Mesothelial cell of epicardium (in vitro differentiated cells): ENCODE measurements around the gene VSTM4. TPM values are rescaled to one million over a fixed set of nuclear protein-coding genes. Genes with fewer than 3 reads are reported as not detected.

Experiments used
- DNase-seq, 2 experiments: peaks; one replicate each; pipeline ENCODE4 v3.0.0; 2021; ENCODE audit warnings: low spot score in 2 of 2; ENCODE audit not compliant: unreplicated experiment in 2 of 2
- H3K27ac Mint-ChIP-seq: 2 replicates; pipeline ENCODE4 v1.8.0; 2021; ENCODE audit warnings: mixed read lengths
- H3K27me3 Mint-ChIP-seq: 2 replicates; pipeline ENCODE4 v1.8.0; 2021; ENCODE audit warnings: low read depth, mixed read lengths
- H3K36me3 Mint-ChIP-seq: 2 replicates; pipeline ENCODE4 v1.8.0; 2021; ENCODE audit warnings: mixed read lengths
- H3K4me1 Mint-ChIP-seq: 2 replicates; pipeline ENCODE4 v1.8.0; 2021; ENCODE audit warnings: mixed read lengths
- H3K4me3 Mint-ChIP-seq: 2 replicates; pipeline ENCODE4 v1.8.0; 2021; ENCODE audit warnings: mild to moderate bottlenecking, moderate library complexity, mixed read lengths
- H3K9me3 Mint-ChIP-seq: 2 replicates; pipeline ENCODE4 v1.8.0; 2021; ENCODE audit warnings: mixed read lengths
- total RNA-seq: library from RNA; stranded (reverse); gene quantifications from 3 replicates; pipeline ENCODE4 v1.2.1, GENCODE V29; 2021
- TF ChIP-seq, protein P1 (sequence below): fragments of 200-600 bp; sonication (generic); IDR thresholded peaks from one replicate; pipeline ENCODE4 v1.5.0; 2021; ENCODE audit warnings: antibody characterized with exemption; ENCODE audit not compliant: unreplicated experiment

The VSTM4 gene
- total RNA-seq, 1 donor from 2014 or later: 3.5 TPM

DNA sequence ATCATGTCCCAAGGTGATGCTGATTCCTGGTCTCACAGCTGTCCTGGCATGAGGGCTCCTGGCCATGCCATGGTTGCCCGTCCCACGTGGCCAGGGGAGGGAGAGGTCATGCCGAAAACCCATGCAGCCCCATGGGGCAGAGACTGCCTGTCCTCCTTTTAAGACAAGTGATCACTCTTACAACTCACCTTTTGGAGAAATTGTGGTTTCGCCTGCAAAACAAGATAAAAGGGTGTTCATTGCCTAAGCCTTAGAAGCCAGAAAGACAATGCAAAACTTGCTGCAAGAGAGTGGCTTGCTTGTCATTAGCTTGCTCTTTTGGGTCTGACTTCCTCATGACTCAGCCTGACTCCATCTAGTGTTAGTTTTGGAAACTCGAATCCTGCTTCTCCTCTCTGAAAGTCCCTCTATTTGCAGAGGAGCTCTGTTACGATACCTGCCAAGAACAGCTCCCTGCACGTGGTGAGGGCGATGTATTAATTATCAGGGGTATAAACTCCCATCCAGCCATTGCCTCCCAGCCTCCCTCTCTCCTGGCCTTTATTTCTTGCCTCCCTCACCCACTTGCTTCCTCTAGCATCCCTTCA lies 46.2 kb upstream of the VSTM4 start:
- no peak for DNase-seq
- Mint-ChIP-seq H3K27ac (no peak overlapping the region), H3K4me3 (no peak overlapping the region), H3K4me1 (no peaks in the 10 kb centered on the region), H3K9me3 (no peaks in the 10 kb centered on the region), H3K27me3 (peaks cover 78% of the 10 kb centered on the region), H3K36me3 (no peaks in the 10 kb centered on the region)
- TF ChIP-seq, protein P1, sequence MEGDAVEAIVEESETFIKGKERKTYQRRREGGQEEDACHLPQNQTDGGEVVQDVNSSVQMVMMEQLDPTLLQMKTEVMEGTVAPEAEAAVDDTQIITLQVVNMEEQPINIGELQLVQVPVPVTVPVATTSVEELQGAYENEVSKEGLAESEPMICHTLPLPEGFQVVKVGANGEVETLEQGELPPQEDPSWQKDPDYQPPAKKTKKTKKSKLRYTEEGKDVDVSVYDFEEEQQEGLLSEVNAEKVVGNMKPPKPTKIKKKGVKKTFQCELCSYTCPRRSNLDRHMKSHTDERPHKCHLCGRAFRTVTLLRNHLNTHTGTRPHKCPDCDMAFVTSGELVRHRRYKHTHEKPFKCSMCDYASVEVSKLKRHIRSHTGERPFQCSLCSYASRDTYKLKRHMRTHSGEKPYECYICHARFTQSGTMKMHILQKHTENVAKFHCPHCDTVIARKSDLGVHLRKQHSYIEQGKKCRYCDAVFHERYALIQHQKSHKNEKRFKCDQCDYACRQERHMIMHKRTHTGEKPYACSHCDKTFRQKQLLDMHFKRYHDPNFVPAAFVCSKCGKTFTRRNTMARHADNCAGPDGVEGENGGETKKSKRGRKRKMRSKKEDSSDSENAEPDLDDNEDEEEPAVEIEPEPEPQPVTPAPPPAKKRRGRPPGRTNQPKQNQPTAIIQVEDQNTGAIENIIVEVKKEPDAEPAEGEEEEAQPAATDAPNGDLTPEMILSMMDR: no peak

DNA sequence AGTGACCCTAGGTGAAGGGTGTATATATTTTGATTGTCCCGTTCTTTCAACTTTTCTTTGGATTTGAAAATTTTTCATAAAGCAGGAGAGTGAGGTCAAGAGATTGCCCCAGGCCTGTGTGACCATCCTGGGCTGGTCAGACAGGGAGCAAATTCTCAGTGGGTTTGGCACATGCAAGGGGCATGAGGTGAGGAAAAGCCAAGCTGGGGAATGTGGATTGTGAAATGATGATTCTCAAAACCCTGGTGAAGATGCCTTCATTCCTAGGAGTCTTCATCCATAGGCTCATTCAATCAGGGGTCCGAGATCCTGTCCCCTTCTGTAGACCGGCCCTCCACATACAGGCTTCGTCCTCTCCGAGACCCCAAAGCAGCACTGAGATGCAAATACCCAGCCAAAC lies 45.5 kb upstream of the VSTM4 start:
- H3K9me3 Mint-ChIP-seq: no peaks in the 10 kb centered on the region
- H3K36me3 Mint-ChIP-seq: no peaks in the 10 kb centered on the region
- peaks cover 83% of the 10 kb centered on the region for H3K27me3 Mint-ChIP-seq
- H3K4me1 Mint-ChIP-seq: no peaks in the 10 kb centered on the region
- H3K4me3 Mint-ChIP-seq: no peak overlapping the region
- DNase-seq: no peak
- no peak overlapping the region for H3K27ac Mint-ChIP-seq
- TF ChIP-seq, protein P1: no peak

DNA sequence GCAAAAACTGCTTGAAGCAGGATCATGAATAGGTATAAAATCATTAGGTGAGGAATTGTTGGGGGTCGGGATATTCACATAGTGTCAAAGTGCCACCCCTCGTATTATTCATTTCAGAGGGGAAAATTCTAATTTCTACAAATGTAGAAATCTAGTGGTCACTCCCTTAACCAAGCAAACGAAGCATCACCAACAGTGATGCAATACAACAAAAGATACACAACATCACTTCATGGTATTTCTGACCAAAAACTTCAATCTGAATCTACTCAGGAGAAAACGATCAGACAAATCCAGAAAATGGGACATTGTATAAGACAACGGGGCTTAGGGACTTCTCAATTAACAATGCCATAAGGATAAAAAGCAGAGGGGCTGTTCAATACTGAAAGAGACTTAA lies 44.8 kb upstream of the VSTM4 start:
- H3K4me1 Mint-ChIP-seq: no peaks in the 10 kb centered on the region
- no peaks in the 10 kb centered on the region for H3K9me3 Mint-ChIP-seq
- H3K27me3 Mint-ChIP-seq: peaks cover 90% of the 10 kb centered on the region

DNA sequence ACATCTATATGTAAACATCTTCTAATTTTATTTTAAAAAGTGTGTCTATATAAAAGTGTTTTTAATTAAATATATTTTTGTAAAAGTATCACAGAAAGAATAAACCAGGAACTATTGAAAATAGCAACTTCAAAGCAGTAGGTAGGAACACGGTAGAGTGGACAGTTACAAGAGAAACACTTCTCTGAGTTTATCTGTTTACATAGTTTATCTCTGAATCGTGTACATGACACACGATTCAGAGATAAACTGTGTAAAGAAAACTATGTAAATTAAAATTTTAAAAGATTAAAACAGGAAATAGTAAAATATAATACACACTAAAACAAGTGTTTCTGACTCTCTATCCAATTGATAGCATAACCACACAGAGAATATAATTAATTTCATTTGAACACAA lies 43.6 kb upstream of the VSTM4 start:
- Mint-ChIP-seq H3K27ac (no peak overlapping the region), H3K9me3 (no peaks in the 10 kb centered on the region), H3K36me3 (no peaks in the 10 kb centered on the region), H3K4me3 (no peak overlapping the region), H3K27me3 (peaks cover 90% of the 10 kb centered on the region), H3K4me1 (no peaks in the 10 kb centered on the region)
- no peak for DNase-seq
- TF ChIP-seq, protein P1: no peak

More for the DNA sequence above, 44.8 kb upstream of the VSTM4 start:
- TF ChIP-seq, protein P1: no peak
- H3K4me3 Mint-ChIP-seq: no peak overlapping the region
- H3K27ac Mint-ChIP-seq: no peak overlapping the region
- no peak for DNase-seq
- no peaks in the 10 kb centered on the region for H3K36me3 Mint-ChIP-seq

DNA sequence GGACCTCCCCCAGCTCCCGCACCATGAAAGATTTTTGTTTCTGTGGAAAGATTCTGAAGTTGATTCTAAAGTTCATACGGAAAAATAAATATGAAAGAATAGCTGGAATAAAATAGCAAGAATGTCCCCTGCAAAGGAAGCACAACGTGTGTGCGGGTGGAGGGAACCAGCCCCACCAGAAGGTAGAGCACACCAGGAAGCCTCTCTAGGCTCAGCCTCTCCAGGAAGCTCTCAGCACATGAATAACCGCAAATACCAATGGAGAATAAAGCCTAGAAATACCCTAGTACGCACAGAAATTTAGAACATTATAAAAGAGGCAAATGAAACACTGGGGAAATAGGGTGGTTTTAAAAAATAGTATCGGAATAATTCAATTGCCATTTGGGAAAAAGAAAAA lies 43.1 kb upstream of the VSTM4 start:
- TF ChIP-seq, protein P1: no peak
- Mint-ChIP-seq H3K27me3 (peaks cover 89% of the 10 kb centered on the region), H3K27ac (no peak overlapping the region), H3K4me1 (no peaks in the 10 kb centered on the region), H3K4me3 (no peak overlapping the region), H3K36me3 (no peaks in the 10 kb centered on the region), H3K9me3 (no peaks in the 10 kb centered on the region)
- DNase-seq: no peak

DNA sequence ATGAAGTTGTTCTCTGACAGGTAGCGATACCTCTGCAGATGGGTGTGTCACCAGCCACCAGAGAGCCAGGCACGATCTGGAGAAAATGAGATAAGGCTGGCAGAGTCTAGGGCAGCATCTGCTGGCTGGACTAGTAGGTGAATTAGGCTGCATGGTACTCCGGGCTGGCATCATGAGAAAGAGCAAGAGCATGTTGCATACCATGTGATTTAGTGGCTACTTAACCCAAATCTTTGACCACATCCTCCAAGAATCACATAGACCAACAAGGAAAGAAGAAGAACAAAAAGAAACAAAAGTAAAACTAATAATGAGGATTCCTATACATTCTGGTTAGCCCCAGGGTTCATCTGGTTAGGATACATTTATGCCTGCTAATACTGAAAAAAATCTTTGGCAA lies 41.9 kb upstream of the VSTM4 start:
- H3K9me3 Mint-ChIP-seq: no peaks in the 10 kb centered on the region
- H3K36me3 Mint-ChIP-seq: no peaks in the 10 kb centered on the region
- H3K4me1 Mint-ChIP-seq: no peaks in the 10 kb centered on the region
- no peak overlapping the region for H3K4me3 Mint-ChIP-seq
- H3K27ac Mint-ChIP-seq: no peak overlapping the region
- no peak for DNase-seq
- peaks cover 82% of the 10 kb centered on the region for H3K27me3 Mint-ChIP-seq
- TF ChIP-seq, protein P1: no peak
